Measurements from ENCODE around the gene TXLNB. TPM values are rescaled to one million over a fixed set of nuclear protein-coding genes. Genes with fewer than 3 reads are reported as not detected.
A peak's percentile ranks its signal among the peaks of the same experiment; 100 is the strongest.

Gene TXLNB
- total and polyA plus RNA-seq, 2 of the 13 experiments (the other 11 are each of a cell fraction or from before 2014, with no cell fraction given) = not detected

- 0 out of 2 replicates have a peak, but pooled peaks have one; percentile 24 for TF ChIP-seq CBFB (CRISPR knock-in tag; IDR thresholded peaks at IDR 0.05)
- no peak for TF ChIP-seq ZNF75D (CRISPR knock-in tag; IDR thresholded peaks at IDR 0.05; ENCODE audit: borderline replicate concordance)
- no peak for TF ChIP-seq ZFP62 (CRISPR knock-in tag; IDR thresholded peaks at IDR 0.05)
- no peak for TF ChIP-seq TSC22D2 (CRISPR knock-in tag; IDR thresholded peaks at IDR 0.05; ENCODE audit: borderline replicate concordance)
- 0 out of 2 replicates have a peak, but pooled peaks have one; percentile 21 for TF ChIP-seq IRF2 (CRISPR knock-in tag; IDR thresholded peaks at IDR 0.05)
- TF ChIP-seq PRMT3 (CRISPR knock-in tag; IDR thresholded peaks at IDR 0.05; ENCODE audit: borderline replicate concordance, low read depth) = no peak
- no peak for TF ChIP-seq IRX3 (CRISPR knock-in tag; IDR thresholded peaks at IDR 0.05; ENCODE audit: borderline replicate concordance, low read depth)
- TF ChIP-seq HNRNPUL1 (IDR thresholded peaks at IDR 0.05; ENCODE audit: low read depth, low read length) = no peak
- peak; percentile 81; the same call in 1 of the 2 replicates for TF ChIP-seq ETV5 (CRISPR knock-in tag; IDR thresholded peaks at IDR 0.05; ENCODE audit: borderline replicate concordance)
- TF ChIP-seq, protein P1, sequence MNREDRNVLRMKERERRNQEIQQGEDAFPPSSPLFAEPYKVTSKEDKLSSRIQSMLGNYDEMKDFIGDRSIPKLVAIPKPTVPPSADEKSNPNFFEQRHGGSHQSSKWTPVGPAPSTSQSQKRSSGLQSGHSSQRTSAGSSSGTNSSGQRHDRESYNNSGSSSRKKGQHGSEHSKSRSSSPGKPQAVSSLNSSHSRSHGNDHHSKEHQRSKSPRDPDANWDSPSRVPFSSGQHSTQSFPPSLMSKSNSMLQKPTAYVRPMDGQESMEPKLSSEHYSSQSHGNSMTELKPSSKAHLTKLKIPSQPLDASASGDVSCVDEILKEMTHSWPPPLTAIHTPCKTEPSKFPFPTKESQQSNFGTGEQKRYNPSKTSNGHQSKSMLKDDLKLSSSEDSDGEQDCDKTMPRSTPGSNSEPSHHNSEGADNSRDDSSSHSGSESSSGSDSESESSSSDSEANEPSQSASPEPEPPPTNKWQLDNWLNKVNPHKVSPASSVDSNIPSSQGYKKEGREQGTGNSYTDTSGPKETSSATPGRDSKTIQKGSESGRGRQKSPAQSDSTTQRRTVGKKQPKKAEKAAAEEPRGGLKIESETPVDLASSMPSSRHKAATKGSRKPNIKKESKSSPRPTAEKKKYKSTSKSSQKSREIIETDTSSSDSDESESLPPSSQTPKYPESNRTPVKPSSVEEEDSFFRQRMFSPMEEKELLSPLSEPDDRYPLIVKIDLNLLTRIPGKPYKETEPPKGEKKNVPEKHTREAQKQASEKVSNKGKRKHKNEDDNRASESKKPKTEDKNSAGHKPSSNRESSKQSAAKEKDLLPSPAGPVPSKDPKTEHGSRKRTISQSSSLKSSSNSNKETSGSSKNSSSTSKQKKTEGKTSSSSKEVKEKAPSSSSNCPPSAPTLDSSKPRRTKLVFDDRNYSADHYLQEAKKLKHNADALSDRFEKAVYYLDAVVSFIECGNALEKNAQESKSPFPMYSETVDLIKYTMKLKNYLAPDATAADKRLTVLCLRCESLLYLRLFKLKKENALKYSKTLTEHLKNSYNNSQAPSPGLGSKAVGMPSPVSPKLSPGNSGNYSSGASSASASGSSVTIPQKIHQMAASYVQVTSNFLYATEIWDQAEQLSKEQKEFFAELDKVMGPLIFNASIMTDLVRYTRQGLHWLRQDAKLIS (CRISPR knock-in tag; IDR thresholded peaks at IDR 0.05) = no peak
- TF ChIP-seq ZEB1 (IDR thresholded peaks at IDR 0.05; ENCODE audit: insufficient replicate concordance, low read depth) = no peak
- 0 out of 2 replicates have a peak, but pooled peaks have one; percentile 30 for TF ChIP-seq ZNF614 (CRISPR knock-in tag; IDR thresholded peaks at IDR 0.05; ENCODE audit: borderline replicate concordance)
- no peak for TF ChIP-seq DMAP1 (CRISPR knock-in tag; IDR thresholded peaks at IDR 0.05)
- TF ChIP-seq REL (CRISPR knock-in tag; conservative IDR thresholded peaks at IDR 0.05) = no peak
- TF ChIP-seq, protein P2, sequence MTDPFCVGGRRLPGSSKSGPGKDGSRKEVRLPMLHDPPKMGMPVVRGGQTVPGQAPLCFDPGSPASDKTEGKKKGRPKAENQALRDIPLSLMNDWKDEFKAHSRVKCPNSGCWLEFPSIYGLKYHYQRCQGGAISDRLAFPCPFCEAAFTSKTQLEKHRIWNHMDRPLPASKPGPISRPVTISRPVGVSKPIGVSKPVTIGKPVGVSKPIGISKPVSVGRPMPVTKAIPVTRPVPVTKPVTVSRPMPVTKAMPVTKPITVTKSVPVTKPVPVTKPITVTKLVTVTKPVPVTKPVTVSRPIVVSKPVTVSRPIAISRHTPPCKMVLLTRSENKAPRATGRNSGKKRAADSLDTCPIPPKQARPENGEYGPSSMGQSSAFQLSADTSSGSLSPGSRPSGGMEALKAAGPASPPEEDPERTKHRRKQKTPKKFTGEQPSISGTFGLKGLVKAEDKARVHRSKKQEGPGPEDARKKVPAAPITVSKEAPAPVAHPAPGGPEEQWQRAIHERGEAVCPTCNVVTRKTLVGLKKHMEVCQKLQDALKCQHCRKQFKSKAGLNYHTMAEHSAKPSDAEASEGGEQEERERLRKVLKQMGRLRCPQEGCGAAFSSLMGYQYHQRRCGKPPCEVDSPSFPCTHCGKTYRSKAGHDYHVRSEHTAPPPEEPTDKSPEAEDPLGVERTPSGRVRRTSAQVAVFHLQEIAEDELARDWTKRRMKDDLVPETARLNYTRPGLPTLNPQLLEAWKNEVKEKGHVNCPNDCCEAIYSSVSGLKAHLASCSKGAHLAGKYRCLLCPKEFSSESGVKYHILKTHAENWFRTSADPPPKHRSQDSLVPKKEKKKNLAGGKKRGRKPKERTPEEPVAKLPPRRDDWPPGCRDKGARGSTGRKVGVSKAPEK (CRISPR knock-in tag; IDR thresholded peaks at IDR 0.05; ENCODE audit: borderline replicate concordance) = no peak
- no peak for TF ChIP-seq NCOA5 (CRISPR knock-in tag; IDR thresholded peaks at IDR 0.05)
- TF ChIP-seq STAT5B (CRISPR knock-in tag; IDR thresholded peaks at IDR 0.05) = no peak
- TF ChIP-seq, protein P3, sequence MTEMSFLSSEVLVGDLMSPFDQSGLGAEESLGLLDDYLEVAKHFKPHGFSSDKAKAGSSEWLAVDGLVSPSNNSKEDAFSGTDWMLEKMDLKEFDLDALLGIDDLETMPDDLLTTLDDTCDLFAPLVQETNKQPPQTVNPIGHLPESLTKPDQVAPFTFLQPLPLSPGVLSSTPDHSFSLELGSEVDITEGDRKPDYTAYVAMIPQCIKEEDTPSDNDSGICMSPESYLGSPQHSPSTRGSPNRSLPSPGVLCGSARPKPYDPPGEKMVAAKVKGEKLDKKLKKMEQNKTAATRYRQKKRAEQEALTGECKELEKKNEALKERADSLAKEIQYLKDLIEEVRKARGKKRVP (CRISPR knock-in tag; IDR thresholded peaks at IDR 0.05) = no peak
- no peak for TF ChIP-seq ZNF235 (CRISPR knock-in tag; IDR thresholded peaks at IDR 0.05; ENCODE audit: borderline replicate concordance)
- TF ChIP-seq TP53 (CRISPR knock-in tag; conservative IDR thresholded peaks at IDR 0.05) = no peak
- peak; percentile 55; the same call in 1 of the 2 replicates for TF ChIP-seq HOXA5 (CRISPR knock-in tag; IDR thresholded peaks at IDR 0.05)
- no peak for TF ChIP-seq NFRKB (IDR thresholded peaks at IDR 0.05)
- no peak for TF ChIP-seq MEIS1 (CRISPR knock-in tag; IDR thresholded peaks at IDR 0.05; ENCODE audit: borderline replicate concordance)
- TF ChIP-seq ZNF44 (CRISPR knock-in tag; IDR thresholded peaks at IDR 0.05) = no peak
Observed at GRCh38 chr6:139308936-139309603, 17.3 kb upstream of the TXLNB start (continued).

All from HepG2 (cell line).